ENCODE results near the gene STRN3. TPM values are rescaled to one million over a fixed set of nuclear protein-coding genes. Genes with fewer than 3 reads are reported as not detected.

Gene STRN3
- total and polyA plus RNA-seq, 10 of the 15 experiments (the other 5 are each of a cell fraction or from before 2014, with no cell fraction given), result 7.8 to 27.9 (median 14.1) TPM

- in situ Hi-C loops (cut with MboI) (no loop called here), intact Hi-C loops (cut with micrococcal nuclease; ENCODE audit: unreplicated experiment) (no loop called here)
- SMC1A ChIA-PET (ENCODE audit: uncharacterized antibody, unreplicated experiment), result no interaction called here
- no peaks in the 10 kb centered on the region for H4K20me1 ChIP-seq (ENCODE audit: control insufficient read depth, insufficient read depth)
- H3K9me3 ChIP-seq (replicated peaks; ENCODE audit: control insufficient read depth, insufficient read depth, low read length), result no peaks in the 10 kb centered on the region
- POLR2A ChIA-PET, result no interaction called here
- H3K9ac ChIP-seq (ENCODE audit: control insufficient read depth, insufficient read depth, low read length), result no peak overlapping the region
- CTCF ChIA-PET, result interaction anchor here (1.2 kb wide), 1 partner anchor 80 kb away, joined by 3 read pairs; no protein-coding TSS in a partner anchor
- H3K4me3 ChIP-seq, result no peak overlapping the region
- no peaks in the 10 kb centered on the region for H3K79me2 ChIP-seq (ENCODE audit: control insufficient read depth, insufficient read depth, low read length)
- no TSS peak for BruUV-seq (replicated peaks)
- no peak overlapping the region for H2AFZ ChIP-seq (ENCODE audit: control insufficient read depth, low read depth, low read length)
- H3K27me3 ChIP-seq (replicated peaks in 1 of 2; ENCODE audit: control insufficient read depth in 2 of 2, insufficient read depth in 2 of 2, low read length in 1 of 2), result no peaks in the 10 kb centered on the region
- RAD21 ChIA-PET (ENCODE audit: unreplicated experiment), result interaction anchor here (1.0 kb wide), 1 partner anchor 81 kb away, joined by 3 read pairs; no protein-coding TSS in a partner anchor
- 64% methylated on average over 6 of the region's 6 CpGs for WGBS (ENCODE audit: insufficient coverage, insufficient replicate concordance, low lambda C conversion rate, missing lambda C conversion rate)
- H3K4me2 ChIP-seq (ENCODE audit: control insufficient read depth, insufficient read depth), result no peak overlapping the region
- H3K27ac ChIP-seq (ENCODE audit: control insufficient read depth, insufficient read depth), result no peak overlapping the region
- TF ChIP-seq SUZ12 (IDR thresholded peaks at IDR 0.05; ENCODE audit: unreplicated experiment) (no peak), BRCA1 (IDR thresholded peaks at IDR 0.05; ENCODE audit: low read depth, low read length) (no peak), EZH2 (IDR thresholded peaks at IDR 0.05; ENCODE audit: borderline replicate concordance, control insufficient read depth, low read depth, low read length) (no peak), SMAD1 (IDR thresholded peaks at IDR 0.05; ENCODE audit: low read depth, partially characterized antibody) (no peak), SMAD5 (IDR thresholded peaks at IDR 0.05; ENCODE audit: low read depth) (no peak), EED (IDR thresholded peaks at IDR 0.05; ENCODE audit: low read depth) (no peak), CUX1 (IDR thresholded peaks at IDR 0.05; ENCODE audit: insufficient replicate concordance, low read depth, low read length) (no peak), MTA3 (IDR thresholded peaks at IDR 0.05; ENCODE audit: borderline replicate concordance, low read length) (no peak), SP1 (IDR thresholded peaks at IDR 0.05; ENCODE audit: low read depth, low read length) (no peak), CTCF (IDR thresholded peaks at IDR 0.05 in 2 of 3, conservative IDR thresholded peaks at IDR 0.05 in 1 of 3; ENCODE audit: control insufficient read depth in 2 of 3, extremely low read depth in 1 of 3, insufficient read depth in 1 of 3, low read depth in 3 of 3, low read length in 3 of 3) (no peak), RAD51 (IDR thresholded peaks at IDR 0.05) (no peak)
- H3K4me1 ChIP-seq (ENCODE audit: control insufficient read depth, insufficient read depth, low read length), result no peaks in the 10 kb centered on the region
- DNase-seq (ENCODE audit: low read depth, low spot score) (no peak), ATAC-seq (no peak), FAIRE-seq (no peak)
- no peaks in the 10 kb centered on the region for H3K36me3 ChIP-seq (ENCODE audit: control insufficient read depth in 2 of 2, insufficient read depth in 2 of 2, low read length in 1 of 2)
These were observed 34.2 kb upstream of the STRN3 start for GRCh38 chr14:31060253-31060875.
